HEK293 (cell line): ENCODE results near the gene COG1.

Source experiments
- CTCF ChIA-PET: fragments of 350-600 bp; formaldehyde crosslinking; extraction: SDS; loops from one replicate; lab custom pipeline; 2021; ENCODE audit warnings: antibody characterized with exemption; lab: Yijun Ruan, JAX
- POLR2A ChIA-PET: fragments of 300-600 bp; formaldehyde crosslinking; extraction: SDS; loops from one replicate; lab custom pipeline; 2020; ENCODE audit warnings: antibody characterized with exemption, inconsistent platforms; lab: Yijun Ruan, JAX
- H3K27ac ChIP-seq: fragments of 200-500 bp; sonication (Bioruptor generic); 2 replicates; pipeline ENCODE4 v1.5.1; 2014; ENCODE audit warnings: low read depth, low read length, control low read depth, inconsistent platforms; ENCODE audit errors: extremely low read depth
- H3K36me3 ChIP-seq, 2 experiments: fragments of 200-500 bp in 1 of 2; sonication (Bioruptor generic) in 1 of 2; 1 replicate in 1 of 2; 2 replicates in 1 of 2; pipeline ENCODE4 v1.5.1; 2014 to 2017; ENCODE audit warnings: inconsistent platforms in 2 of 2, low read length in 2 of 2; ENCODE audit not compliant: control insufficient read depth in 2 of 2, insufficient read depth in 1 of 2
- H3K4me1 ChIP-seq: fragments of 200-500 bp; sonication (Bioruptor generic); 2 replicates; pipeline ENCODE4 v1.5.1; 2014; ENCODE audit warnings: mild to moderate bottlenecking, low read length, inconsistent platforms; ENCODE audit not compliant: control insufficient read depth, insufficient read depth
- H3K4me3 ChIP-seq: 2 replicates; pipeline ENCODE4 v1.5.1; 2011; ENCODE audit warnings: low read depth, mild to moderate bottlenecking, control low read depth, low read length, moderate library complexity
- H3K9me3 ChIP-seq: fragments of 200-500 bp; sonication (Bioruptor generic); 2 replicates; pipeline ENCODE4 v1.5.1; 2014; ENCODE audit warnings: low read depth, low read length, inconsistent platforms; ENCODE audit not compliant: control insufficient read depth, insufficient read depth
- OSR2 ChIP-seq: fragments of 450-650 bp; formaldehyde crosslinking; IDR thresholded peaks from 2 replicates; pipeline ENCODE4 v1.5.1; 2016; ENCODE audit warnings: missing biosample characterization, missing genetic modification characterization
- REST ChIP-seq: fragments of 450-650 bp; formaldehyde crosslinking; IDR thresholded peaks from 2 replicates; pipeline ENCODE4 v1.5.1; 2016; ENCODE audit warnings: missing biosample characterization, missing genetic modification characterization
- SETDB1 ChIP-seq: IDR thresholded peaks from one replicate; pipeline ENCODE4 v1.6.1; 2017; ENCODE audit warnings: mild to moderate bottlenecking, low read length, moderate library complexity, mixed read lengths; ENCODE audit not compliant: insufficient read length
- WT1 ChIP-seq: fragments of 450-650 bp; formaldehyde crosslinking; IDR thresholded peaks from 2 replicates; pipeline ENCODE4 v1.5.1; 2016; ENCODE audit warnings: missing biosample characterization, missing genetic modification characterization
- ZBTB17 ChIP-seq: fragments of 450-650 bp; formaldehyde crosslinking; IDR thresholded peaks from 2 replicates; pipeline ENCODE4 v1.5.1; 2016; ENCODE audit warnings: missing biosample characterization, missing genetic modification characterization
- ZBTB48 ChIP-seq: fragments of 450-650 bp; formaldehyde crosslinking; IDR thresholded peaks from 2 replicates; pipeline ENCODE4 v1.5.1; 2016; ENCODE audit warnings: missing biosample characterization, missing genetic modification characterization
- ZFP69B ChIP-seq: fragments of 450-650 bp; formaldehyde crosslinking; IDR thresholded peaks from 2 replicates; pipeline ENCODE4 v1.5.1; 2016; ENCODE audit warnings: missing biosample characterization, missing genetic modification characterization
- ZNF10 ChIP-seq: fragments of 450-650 bp; formaldehyde crosslinking; IDR thresholded peaks from 2 replicates; pipeline ENCODE4 v1.5.1; 2017; ENCODE audit warnings: missing biosample characterization, missing genetic modification characterization
- ZNF121 ChIP-seq: fragments of 450-650 bp; formaldehyde crosslinking; IDR thresholded peaks from 2 replicates; pipeline ENCODE4 v1.5.1; 2016; ENCODE audit warnings: missing biosample characterization, missing genetic modification characterization
- ZNF211 ChIP-seq: fragments of 450-650 bp; formaldehyde crosslinking; IDR thresholded peaks from 2 replicates; pipeline ENCODE4 v1.5.1; 2016; ENCODE audit warnings: low read depth, missing biosample characterization, missing genetic modification characterization
- ZNF335 ChIP-seq: fragments of 450-650 bp; formaldehyde crosslinking; conservative IDR thresholded peaks from 2 replicates; pipeline ENCODE4 v1.5.1; 2016; ENCODE audit warnings: missing biosample characterization, missing genetic modification characterization
- ZNF521 ChIP-seq: fragments of 450-650 bp; formaldehyde crosslinking; IDR thresholded peaks from 2 replicates; pipeline ENCODE4 v1.5.1; 2017; ENCODE audit warnings: missing biosample characterization, mild to moderate bottlenecking, missing genetic modification characterization
- ZNF558 ChIP-seq: fragments of 450-650 bp; formaldehyde crosslinking; IDR thresholded peaks from 2 replicates; pipeline ENCODE4 v1.5.1; 2016; ENCODE audit warnings: missing biosample characterization, missing genetic modification characterization
- ZNF600 ChIP-seq: fragments of 450-650 bp; formaldehyde crosslinking; IDR thresholded peaks from 2 replicates; pipeline ENCODE4 v1.5.1; 2016; ENCODE audit warnings: missing biosample characterization, missing genetic modification characterization
- ZNF658 ChIP-seq: fragments of 450-650 bp; formaldehyde crosslinking; IDR thresholded peaks from 2 replicates; pipeline ENCODE4; 2016; ENCODE audit warnings: missing biosample characterization, missing genetic modification characterization
- ZNF660 ChIP-seq: fragments of 450-650 bp; IDR thresholded peaks from 2 replicates; pipeline ENCODE4 v1.5.1; 2018; ENCODE audit warnings: missing biosample characterization, mild to moderate bottlenecking, missing genetic modification characterization
- ZNF777 ChIP-seq: fragments of 450-650 bp; formaldehyde crosslinking; IDR thresholded peaks from 2 replicates; pipeline ENCODE4 v1.5.1; 2017; ENCODE audit warnings: missing biosample characterization, missing genetic modification characterization, borderline replicate concordance
- ZSCAN5A ChIP-seq: fragments of 450-650 bp; formaldehyde crosslinking; IDR thresholded peaks from 2 replicates; pipeline ENCODE4 v1.5.1; 2016; ENCODE audit warnings: missing biosample characterization, missing genetic modification characterization
- TF ChIP-seq, protein P1 (sequence below): fragments of 450-650 bp; formaldehyde crosslinking; IDR thresholded peaks from 2 replicates; pipeline ENCODE4 v1.5.1; 2016; ENCODE audit warnings: missing biosample characterization, missing genetic modification characterization
- TF ChIP-seq, protein P2 (sequence below): fragments of 450-650 bp; IDR thresholded peaks from 2 replicates; pipeline ENCODE4 v1.5.1; 2018; ENCODE audit warnings: missing biosample characterization, mild to moderate bottlenecking, missing genetic modification characterization

COG1 gene

DNA sequence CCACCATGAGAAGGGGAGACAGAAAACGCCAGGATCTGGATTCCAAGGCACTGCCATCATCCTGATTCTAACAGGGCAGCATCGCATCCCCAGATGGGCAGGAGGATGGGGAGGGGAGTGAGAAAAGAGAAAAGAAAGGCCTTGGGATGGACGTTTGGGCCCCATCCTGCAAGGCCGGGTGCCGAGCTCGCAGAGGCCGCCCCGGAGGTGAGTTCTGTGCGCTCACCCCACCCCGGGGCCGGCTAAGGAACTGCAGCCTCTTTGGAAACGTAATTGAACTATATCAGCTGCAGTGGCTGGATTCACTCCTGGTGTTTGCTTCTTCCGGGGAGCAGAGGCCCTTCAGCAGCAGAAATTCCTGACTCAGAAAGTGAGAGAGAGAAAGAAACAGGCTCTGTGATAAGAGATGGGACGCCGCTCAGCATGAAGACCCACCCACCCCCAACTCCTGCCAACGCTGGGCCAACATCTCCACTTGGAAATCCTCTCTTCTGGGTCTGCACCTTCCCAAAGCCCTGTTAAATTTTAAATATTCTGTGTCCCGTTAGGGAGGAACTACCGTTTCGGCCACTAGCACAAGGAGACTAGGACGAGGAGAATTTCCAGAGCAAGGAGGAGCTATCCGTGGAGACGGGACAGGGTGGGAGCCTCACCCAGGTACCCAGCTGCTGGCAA, 36.6 kb upstream of the COG1 start (continued):
- TF ChIP-seq ZNF658 (tag by site-specific recombination) (no peak), SETDB1 (no peak), ZNF660 (0 out of 2 replicates have a peak, but pooled peaks have one; percentile 23), WT1 (no peak), ZBTB17 (tag by site-specific recombination) (peak; percentile 90)
- TF ChIP-seq, protein P1, sequence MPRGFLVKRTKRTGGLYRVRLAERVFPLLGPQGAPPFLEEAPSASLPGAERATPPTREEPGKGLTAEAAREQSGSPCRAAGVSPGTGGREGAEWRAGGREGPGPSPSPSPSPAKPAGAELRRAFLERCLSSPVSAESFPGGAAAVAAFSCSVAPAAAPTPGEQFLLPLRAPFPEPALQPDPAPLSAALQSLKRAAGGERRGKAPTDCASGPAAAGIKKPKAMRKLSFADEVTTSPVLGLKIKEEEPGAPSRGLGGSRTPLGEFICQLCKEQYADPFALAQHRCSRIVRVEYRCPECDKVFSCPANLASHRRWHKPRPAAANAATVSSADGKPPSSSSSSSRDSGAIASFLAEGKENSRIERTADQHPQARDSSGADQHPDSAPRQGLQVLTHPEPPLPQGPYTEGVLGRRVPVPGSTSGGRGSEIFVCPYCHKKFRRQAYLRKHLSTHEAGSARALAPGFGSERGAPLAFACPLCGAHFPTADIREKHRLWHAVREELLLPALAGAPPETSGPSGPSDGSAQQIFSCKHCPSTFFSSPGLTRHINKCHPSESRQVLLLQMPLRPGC (tag by site-specific recombination): no peak

DNA sequence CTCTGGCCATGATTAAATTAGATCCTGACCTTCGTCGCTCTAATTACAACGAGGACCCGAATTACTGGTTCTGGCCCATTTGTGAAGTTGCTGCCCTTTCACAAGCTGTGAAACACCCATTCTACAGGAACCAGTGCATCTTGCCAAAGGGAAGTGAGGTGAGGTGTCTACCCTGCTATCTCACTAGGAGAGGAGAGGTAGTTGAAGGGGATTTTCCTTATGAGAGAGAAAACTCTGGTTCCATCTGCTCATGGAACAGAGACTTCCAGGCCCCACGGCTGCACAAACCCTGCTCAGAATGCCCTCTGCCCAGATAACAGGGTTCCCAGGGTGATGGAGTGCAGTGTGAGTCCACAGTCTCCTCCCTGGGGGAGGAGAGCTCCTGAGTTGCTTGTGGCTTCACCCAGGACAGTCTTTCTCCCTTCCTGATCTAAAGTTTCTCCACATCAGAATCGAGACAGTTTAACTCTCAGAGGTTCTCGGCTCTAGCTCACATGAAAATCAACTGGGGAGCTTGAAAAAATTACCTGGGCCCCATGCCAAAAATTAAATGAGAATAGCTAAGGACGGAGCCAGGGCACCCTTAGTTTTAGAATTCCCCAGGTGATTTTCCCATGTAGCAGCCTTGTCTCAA, 35.9 kb upstream of the COG1 start:
- Histone ChIP-seq H3K4me1 (no peaks in the 10 kb centered on the region; the same call in 1 of the 2 replicates), H3K36me3 (no peaks in the 10 kb centered on the region), H3K4me3 (no peak overlapping the region), H3K27ac (no peak overlapping the region), H3K9me3 (no peaks in the 10 kb centered on the region)
- CTCF ChIA-PET: interaction anchor here (0.6 to 2.8 kb wide), 29 partner anchors 9 to 1284 kb away, joined by 3 to 34 read pairs (median 4); partner anchors contain the start of gene SLC39A11
- TF ChIP-seq OSR2 (tag by site-specific recombination) (no peak), ZNF335 (0 out of 2 replicates have a peak, but pooled peaks have one; percentile 23), ZNF521 (tag by site-specific recombination) (no peak)
- TF ChIP-seq, protein P1 (tag by site-specific recombination): no peak
- TF ChIP-seq, protein P2, sequence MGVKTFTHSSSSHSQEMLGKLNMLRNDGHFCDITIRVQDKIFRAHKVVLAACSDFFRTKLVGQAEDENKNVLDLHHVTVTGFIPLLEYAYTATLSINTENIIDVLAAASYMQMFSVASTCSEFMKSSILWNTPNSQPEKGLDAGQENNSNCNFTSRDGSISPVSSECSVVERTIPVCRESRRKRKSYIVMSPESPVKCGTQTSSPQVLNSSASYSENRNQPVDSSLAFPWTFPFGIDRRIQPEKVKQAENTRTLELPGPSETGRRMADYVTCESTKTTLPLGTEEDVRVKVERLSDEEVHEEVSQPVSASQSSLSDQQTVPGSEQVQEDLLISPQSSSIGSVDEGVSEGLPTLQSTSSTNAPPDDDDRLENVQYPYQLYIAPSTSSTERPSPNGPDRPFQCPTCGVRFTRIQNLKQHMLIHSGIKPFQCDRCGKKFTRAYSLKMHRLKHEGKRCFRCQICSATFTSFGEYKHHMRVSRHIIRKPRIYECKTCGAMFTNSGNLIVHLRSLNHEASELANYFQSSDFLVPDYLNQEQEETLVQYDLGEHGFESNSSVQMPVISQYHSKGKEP (tag by site-specific recombination): no peak
- POLR2A ChIA-PET: interaction anchor here (1.1 kb wide), 1 partner anchor 171 kb away, joined by 6 read pairs; no protein-coding TSS in a partner anchor

- CTCF ChIA-PET: interaction anchor here (0.6 to 2.8 kb wide), 16 partner anchors 9 to 1284 kb away, joined by 3 to 34 read pairs (median 5); no protein-coding TSS in a partner anchor
- Histone ChIP-seq H3K27ac (no peak overlapping the region), H3K9me3 (no peaks in the 10 kb centered on the region), H3K36me3 (no peaks in the 10 kb centered on the region), H3K4me3 (no peak overlapping the region), H3K4me1 (no peaks in the 10 kb centered on the region; the same call in 1 of the 2 replicates)
- POLR2A ChIA-PET: no interaction called here
- TF ChIP-seq ZBTB48 (tag by site-specific recombination): no peak
- 0 out of 2 replicates have a peak, but pooled peaks have one; percentile 38 for TF ChIP-seq ZNF10
- peak; percentile 33; the same call in 1 of the 2 replicates for TF ChIP-seq ZBTB17 (tag by site-specific recombination)
- TF ChIP-seq ZNF777: no peak
- TF ChIP-seq ZNF335: peak; percentile 8; the same call in 1 of the 2 replicates
- no peak for TF ChIP-seq ZNF121 (tag by site-specific recombination)
- no peak for TF ChIP-seq ZNF211
- TF ChIP-seq ZSCAN5A (tag by site-specific recombination): no peak
- TF ChIP-seq ZNF600: peak; percentile 30; the same call in 1 of the 2 replicates
- 0 out of 2 replicates have a peak, but pooled peaks have one; percentile 47 for TF ChIP-seq ZFP69B (tag by site-specific recombination)
- no peak for TF ChIP-seq REST (tag by site-specific recombination)
- TF ChIP-seq ZNF558 (tag by site-specific recombination): no peak
These were observed 35.3 kb upstream of the COG1 start for GRCh38 chr17:73157521-73157890.
